Measurements from ENCODE around the gene DRAXIN.

DRAXIN gene

DNA sequence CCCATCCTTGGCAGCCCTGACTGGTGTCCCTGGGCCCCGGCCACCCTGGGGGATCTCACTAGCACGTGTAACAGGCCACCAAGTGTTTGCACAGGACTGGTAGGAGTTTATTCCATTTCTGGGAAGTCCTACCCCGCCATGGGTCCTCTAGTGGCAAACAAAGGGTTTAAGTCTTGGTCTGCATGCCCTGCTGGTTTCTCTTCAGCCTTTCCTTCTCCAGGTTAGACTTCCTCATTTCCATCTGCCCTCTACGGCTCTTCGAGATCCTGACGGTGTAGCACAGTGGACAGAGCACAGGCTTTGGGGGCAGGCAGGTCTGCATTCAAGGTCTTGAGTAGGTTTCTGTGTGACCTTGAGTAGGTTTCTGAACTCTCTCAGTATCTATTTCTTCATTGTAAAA is 47.3 kb downstream of the DRAXIN start:
- peak overlapping the region; percentile 100 for H3K4me2 ChIP-seq
- peaks cover 4% of the 10 kb centered on the region; the same call in 1 of the 2 replicates for H3K27me3 ChIP-seq
- no peak for TF ChIP-seq Cebpa-rat (IDR thresholded peaks at IDR 0.05)
- no peak overlapping the region for H3K27ac ChIP-seq
- peaks cover 74% of the 10 kb centered on the region for H3K4me1 ChIP-seq
- peaks cover 62% of the 10 kb centered on the region for H4K20me1 ChIP-seq
- H3K9ac ChIP-seq, result no peak overlapping the region
- no peaks in the 10 kb centered on the region for H3K9me3 ChIP-seq
- no peaks in the 10 kb centered on the region for H3K36me3 ChIP-seq
- H3K4me3 ChIP-seq, result no peak overlapping the region

DNA sequence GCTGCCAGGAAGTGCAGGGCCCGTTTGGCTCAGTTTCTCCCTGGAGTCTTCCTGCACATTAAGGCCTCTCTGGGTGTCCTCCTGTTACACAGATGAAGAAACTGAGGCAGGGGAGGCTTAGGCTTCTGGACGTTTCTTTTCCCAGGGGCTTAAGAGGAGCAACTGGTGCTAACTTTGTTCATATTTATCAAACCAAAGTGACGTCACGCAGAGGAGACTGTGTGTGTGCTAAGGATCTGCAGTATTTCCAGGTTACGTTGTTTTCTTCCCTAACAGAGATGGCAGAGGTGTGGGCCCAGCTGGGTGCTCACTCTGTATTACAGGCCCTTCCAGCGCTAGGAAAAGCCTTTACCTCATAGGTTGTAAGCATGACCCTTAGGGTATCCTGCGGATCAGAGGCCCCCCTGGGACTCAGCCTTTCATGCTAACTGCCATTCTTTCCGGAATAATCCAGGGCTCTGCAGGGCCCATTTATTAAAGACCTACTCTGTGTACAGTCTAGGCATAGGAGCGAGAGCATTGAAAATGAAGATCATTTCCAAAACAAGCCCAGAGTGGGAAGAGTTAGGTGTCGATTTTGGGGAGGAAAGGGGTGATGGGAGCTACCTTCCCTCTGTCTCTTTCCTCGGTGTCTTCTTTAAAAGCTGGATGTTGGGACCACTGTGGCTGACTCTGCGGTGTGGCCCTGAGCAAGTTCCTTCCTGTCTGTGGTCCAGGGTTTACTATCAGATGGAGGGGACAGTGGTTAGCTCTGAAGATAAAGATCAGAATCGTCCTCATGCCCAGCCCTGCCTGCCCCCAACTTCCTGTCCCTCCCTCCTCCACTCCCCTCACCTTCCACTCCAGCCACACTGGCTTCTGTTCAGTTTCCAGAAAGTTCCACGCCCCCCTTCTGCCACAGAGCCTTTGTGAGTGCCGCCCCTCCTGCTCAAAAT is 49.0 kb downstream of the DRAXIN start:
- H3K4me2 ChIP-seq, result peak overlapping the region; percentile 100
- H3K4me3 ChIP-seq, result peak overlapping the region; percentile 47
- H3K4me1 ChIP-seq, result peaks cover 73% of the 10 kb centered on the region
- H4K20me1 ChIP-seq, result peaks cover 58% of the 10 kb centered on the region
- H3K36me3 ChIP-seq, result no peaks in the 10 kb centered on the region
- 0 out of 2 replicates have a peak overlapping the region, but pooled peaks have one; percentile 15 for H3K9ac ChIP-seq
- peak overlapping the region; percentile 51; the same call in 1 of the 2 replicates for H3K27ac ChIP-seq
- TF ChIP-seq Cebpa-rat (IDR thresholded peaks at IDR 0.05), result no peak
- H3K27me3 ChIP-seq, result peaks cover 4% of the 10 kb centered on the region; the same call in 1 of the 2 replicates
- H3K9me3 ChIP-seq, result no peaks in the 10 kb centered on the region

DNA sequence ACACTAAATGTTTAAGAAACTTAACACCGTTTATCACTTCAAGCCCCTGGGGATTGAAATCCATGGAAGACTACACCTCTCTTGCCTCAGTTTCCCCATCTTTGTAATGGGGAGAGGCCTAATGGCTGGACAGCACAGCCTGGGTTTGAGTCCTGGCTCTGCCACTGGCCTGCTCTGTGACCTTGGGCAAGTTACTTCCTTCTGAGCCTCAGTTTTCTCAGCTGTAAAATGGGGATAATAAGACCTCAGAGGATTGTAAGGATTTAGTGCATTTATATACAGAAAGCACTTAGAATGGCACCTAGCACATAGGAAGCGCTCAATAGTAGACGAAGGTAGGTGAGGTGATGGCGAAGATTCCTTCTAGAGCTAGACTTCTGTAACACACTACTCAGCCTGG is 50.0 kb downstream of the DRAXIN start:
- Histone ChIP-seq H3K9ac (peak overlapping the region; percentile 43; the same call in 1 of the 2 replicates), H3K9me3 (no peaks in the 10 kb centered on the region), H3K4me3 (peak overlapping the region; percentile 47), H4K20me1 (peaks cover 59% of the 10 kb centered on the region), H3K27ac (peak overlapping the region; percentile 51; the same call in 1 of the 2 replicates), H3K4me2 (peak overlapping the region; percentile 100), H3K36me3 (peaks cover 9% of the 10 kb centered on the region; the same call in 1 of the 2 replicates), H3K4me1 (peaks cover 77% of the 10 kb centered on the region), H3K27me3 (peaks cover 4% of the 10 kb centered on the region; the same call in 1 of the 2 replicates)
- no peak for TF ChIP-seq Cebpa-rat (IDR thresholded peaks at IDR 0.05)

DNA sequence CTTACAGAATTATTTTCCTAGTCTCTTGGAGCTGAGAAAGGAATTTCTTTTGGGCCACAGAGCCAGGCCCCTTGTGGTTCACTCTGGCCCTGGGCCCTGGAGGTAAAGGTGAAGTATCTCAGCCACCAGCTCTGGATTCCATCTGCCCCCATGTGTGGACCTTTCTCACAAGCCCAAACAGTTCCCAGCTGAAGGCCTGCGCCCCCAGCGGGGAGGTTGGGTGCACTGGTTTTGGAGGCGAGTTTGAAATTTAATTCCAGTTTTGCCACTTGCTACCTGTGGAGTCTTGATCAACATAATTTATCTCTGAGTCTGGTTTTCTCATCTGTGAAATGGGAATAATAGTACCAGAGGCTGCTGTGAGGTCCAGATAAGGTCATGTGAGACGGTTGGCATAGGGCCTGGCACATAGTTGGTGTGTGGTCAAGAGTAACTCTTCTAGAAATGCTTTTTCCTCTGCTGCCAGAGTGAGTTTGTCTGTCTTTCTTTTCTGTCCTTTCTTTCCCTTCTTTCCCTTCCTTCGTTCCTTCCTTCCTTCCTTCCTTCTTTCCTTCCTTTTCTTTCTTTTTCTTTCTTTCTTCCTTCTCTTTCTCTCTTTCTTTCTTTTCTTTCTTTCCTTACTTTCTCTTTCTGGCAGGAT is 50.5 kb downstream of the DRAXIN start:
- peak overlapping the region; percentile 100 for H3K4me2 ChIP-seq
- 0 out of 2 replicates have a peak overlapping the region, but pooled peaks have one; percentile 43 for H3K9ac ChIP-seq
- no peak overlapping the region for H3K4me3 ChIP-seq
- H3K27ac ChIP-seq, result no peak overlapping the region
- H3K4me1 ChIP-seq, result peaks cover 77% of the 10 kb centered on the region
- TF ChIP-seq Cebpa-rat (IDR thresholded peaks at IDR 0.05), result no peak
- peaks cover 59% of the 10 kb centered on the region for H4K20me1 ChIP-seq
- peaks cover 4% of the 10 kb centered on the region; the same call in 1 of the 2 replicates for H3K27me3 ChIP-seq
- no peaks in the 10 kb centered on the region for H3K9me3 ChIP-seq
- peaks cover 10% of the 10 kb centered on the region; the same call in 1 of the 2 replicates for H3K36me3 ChIP-seq

DNA sequence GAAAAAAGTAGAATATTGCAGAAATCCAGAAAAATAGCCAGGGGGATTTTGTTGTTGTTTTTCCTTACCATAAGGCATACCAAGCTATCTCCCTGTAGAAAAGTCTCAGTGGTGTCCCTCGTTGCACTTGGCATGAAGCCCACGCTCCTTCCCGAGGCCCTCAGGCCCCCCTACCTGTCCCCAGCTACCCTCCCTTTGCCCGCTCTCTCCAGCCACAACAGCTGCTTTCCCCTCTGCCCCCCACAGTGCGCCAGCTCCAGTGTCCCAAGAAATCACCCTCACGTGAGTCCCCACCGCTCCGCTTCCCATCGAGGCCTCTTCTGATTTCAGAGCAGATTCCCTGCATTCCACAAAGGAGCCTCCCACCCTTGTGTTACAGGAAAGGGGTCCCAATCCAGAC is 52.8 kb downstream of the DRAXIN start:
- Histone ChIP-seq H3K27ac (no peak overlapping the region), H4K20me1 (peaks cover 41% of the 10 kb centered on the region), H3K9ac (no peak overlapping the region), H3K4me2 (no peak overlapping the region), H3K36me3 (peaks cover 21% of the 10 kb centered on the region; the same call in 1 of the 2 replicates), H3K27me3 (no peaks in the 10 kb centered on the region), H3K4me1 (peaks cover 73% of the 10 kb centered on the region), H3K9me3 (no peaks in the 10 kb centered on the region), H3K4me3 (no peak overlapping the region)
- TF ChIP-seq Cebpa-rat (IDR thresholded peaks at IDR 0.05), result no peak

DNA sequence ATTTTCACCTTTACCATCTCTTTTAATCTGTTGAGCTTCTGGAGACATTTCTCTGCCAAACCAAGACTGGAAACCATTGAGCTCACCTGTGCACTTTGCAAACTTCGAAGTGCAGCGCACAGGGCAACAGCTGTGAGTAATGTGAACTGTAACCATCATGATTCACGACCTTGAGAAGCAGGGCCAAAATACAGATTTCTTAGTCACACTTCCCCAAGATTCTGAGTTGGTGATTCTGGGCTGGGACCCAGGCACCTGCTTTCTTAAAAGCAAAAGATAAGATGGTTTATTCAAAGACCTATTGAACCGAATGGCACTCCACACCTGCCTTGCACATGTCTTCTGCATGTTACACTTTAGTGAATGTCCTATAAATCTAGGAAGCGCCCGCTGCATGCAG is 54.6 kb downstream of the DRAXIN start:
- H3K36me3 ChIP-seq, result peaks cover 39% of the 10 kb centered on the region; the same call in 1 of the 2 replicates
- no peak for TF ChIP-seq Cebpa-rat (IDR thresholded peaks at IDR 0.05)
- peaks cover 23% of the 10 kb centered on the region for H4K20me1 ChIP-seq
- H3K4me2 ChIP-seq, result no peak overlapping the region
- no peaks in the 10 kb centered on the region for H3K27me3 ChIP-seq
- peaks cover 55% of the 10 kb centered on the region for H3K4me1 ChIP-seq
- no peak overlapping the region for H3K9ac ChIP-seq
- no peaks in the 10 kb centered on the region for H3K9me3 ChIP-seq
- H3K27ac ChIP-seq, result no peak overlapping the region
- no peak overlapping the region for H3K4me3 ChIP-seq

DNA sequence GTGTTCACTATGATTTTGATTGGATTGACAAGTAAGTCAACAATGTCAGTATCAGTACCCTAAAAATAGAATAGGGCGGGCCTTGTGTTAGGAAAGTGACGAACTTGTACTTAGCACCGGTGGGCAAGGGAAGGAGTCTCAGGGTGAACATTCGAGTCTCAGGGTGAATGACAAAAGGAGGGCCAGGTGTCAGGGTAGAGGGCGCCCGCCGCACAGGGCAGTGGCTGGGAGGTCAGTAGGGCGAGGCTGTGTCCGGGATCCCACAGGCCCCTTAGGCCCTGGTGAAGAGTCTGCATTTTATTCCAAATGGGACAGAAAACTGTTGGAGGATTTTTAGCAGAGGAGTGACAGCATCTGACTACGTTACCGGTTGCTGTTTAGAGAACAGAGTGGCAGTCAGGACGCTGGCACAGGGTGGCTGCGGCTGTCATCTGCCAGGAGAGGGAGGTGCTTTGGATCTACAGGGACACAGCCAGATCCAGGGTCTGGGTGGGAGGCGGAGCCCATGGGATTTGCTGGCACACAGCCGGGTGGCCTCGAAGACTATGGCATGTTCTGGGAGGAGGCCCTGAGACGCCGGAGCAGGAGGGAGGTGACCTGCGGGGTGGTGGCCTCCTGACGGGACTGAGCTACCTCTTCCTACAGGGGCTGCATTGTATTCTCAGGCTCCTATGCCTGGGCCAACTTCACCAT is 55.4 kb downstream of the DRAXIN start:
- H4K20me1 ChIP-seq, result peaks cover 15% of the 10 kb centered on the region; the same call in 1 of the 2 replicates
- H3K27ac ChIP-seq, result no peak overlapping the region
- no peaks in the 10 kb centered on the region for H3K9me3 ChIP-seq
- H3K4me1 ChIP-seq, result peaks cover 50% of the 10 kb centered on the region
- peaks cover 43% of the 10 kb centered on the region; the same call in 1 of the 2 replicates for H3K36me3 ChIP-seq
- H3K27me3 ChIP-seq, result no peaks in the 10 kb centered on the region
- H3K4me2 ChIP-seq, result peak overlapping the region; percentile 1; the same call in 1 of the 2 replicates
- H3K9ac ChIP-seq, result no peak overlapping the region
- TF ChIP-seq Cebpa-rat (IDR thresholded peaks at IDR 0.05), result no peak
- no peak overlapping the region for H3K4me3 ChIP-seq

DNA sequence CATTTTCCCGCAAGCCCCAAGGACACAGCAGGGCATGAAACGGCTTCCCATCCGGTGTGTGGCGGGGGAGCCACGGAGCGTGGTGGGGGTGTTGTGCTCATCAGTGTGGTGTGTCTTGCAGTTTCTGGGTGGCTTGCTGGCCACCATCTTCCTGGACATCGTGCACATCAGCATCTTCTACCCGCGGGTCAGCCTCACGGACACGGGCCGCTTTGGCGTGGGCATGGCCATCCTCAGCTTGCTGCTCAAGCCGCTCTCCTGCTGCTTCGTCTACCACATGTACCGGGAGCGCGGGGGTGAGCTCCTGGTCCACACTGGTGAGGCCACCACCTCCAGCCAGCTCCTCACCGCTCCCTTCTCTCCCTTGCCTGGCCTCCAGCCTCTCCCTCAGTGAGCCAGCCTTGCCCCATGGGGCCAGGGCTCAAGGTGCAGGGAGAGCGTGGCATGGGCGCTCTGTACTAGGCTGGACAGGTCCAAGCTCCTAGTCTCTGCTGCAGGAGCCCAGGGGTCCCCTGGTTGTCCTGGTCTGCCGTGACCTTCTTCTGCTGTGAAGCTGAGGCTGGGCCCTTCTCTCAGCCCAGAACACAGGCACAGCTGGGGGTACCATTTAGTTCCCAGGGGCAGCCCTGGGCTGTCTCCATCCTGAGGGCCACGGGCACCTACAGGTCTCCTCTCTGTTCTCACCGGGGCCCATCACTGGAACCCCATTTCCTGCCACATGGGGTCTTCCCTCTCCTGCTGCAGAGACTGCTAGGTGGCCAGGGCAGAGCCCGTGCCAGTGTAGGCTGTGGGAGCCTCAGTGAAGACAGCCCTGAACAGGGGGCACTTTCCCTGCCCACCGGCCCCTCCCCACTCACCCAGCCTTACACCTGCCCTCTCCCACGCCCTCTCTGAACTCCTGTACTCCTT is 57.0 kb downstream of the DRAXIN start:
- Histone ChIP-seq H3K27me3 (no peaks in the 10 kb centered on the region), H3K4me2 (peak overlapping the region; percentile 28), H3K9me3 (no peaks in the 10 kb centered on the region), H3K4me1 (peaks cover 55% of the 10 kb centered on the region), H3K4me3 (no peak overlapping the region), H3K27ac (peak overlapping the region; percentile 44; the same call in 1 of the 2 replicates), H4K20me1 (0 out of 2 replicates have a peak, but pooled peaks cover 8% of the 10 kb centered on the region), H3K36me3 (peaks cover 43% of the 10 kb centered on the region; the same call in 1 of the 2 replicates), H3K9ac (no peak overlapping the region)
- TF ChIP-seq Cebpa-rat (IDR thresholded peaks at IDR 0.05), result no peak

All from BLaER1 (cell line).